HG02885 (cell line): ENCODE measurements around the gene ARFRP1.

Source experiments
- ATAC-seq: cut with Tn5 transposase; IDR thresholded peaks from one replicate; pipeline ENCODE4 v1.9.1; 2021; ENCODE audit warnings: mild to moderate bottlenecking; ENCODE audit not compliant: unreplicated experiment, poor library complexity

ARFRP1 gene

GRCh38 chr20:63703471-63703975 lies 4.3 kb downstream of the ARFRP1 start:
- no peak for ATAC-seq

GRCh38 chr20:63702751-63703470 lies 4.9 kb downstream of the ARFRP1 start:
- no peak for ATAC-seq

DNA sequence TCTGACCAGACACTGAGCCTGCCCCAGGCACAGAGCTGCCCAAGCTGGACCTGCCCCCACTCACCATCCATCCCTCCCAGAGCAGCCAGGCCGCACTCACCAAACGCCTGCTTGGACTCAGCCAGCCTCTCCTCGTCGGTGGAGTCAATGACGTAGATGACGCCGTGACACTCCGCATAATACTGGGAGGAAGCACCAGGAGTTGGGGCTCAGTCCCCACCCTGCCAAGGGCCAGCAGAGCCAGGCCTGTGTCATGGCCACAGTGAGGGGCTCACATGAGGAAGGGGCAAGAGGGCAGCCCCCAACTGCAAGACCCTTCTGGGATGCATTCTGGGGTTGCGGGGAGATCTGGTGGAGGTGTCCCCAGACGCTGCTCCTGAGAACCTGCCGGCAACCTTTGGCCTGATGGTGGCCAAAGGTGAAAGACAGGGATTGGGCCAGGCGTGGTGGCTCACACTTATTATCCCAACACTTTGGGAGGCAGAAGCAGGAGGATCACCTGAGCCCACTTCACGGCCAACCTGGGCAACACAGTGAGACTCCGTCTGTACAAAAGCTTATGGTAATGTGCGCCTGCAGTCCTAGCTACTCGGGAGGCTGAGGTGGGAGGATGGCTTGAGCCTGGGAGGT lies 5.6 kb downstream of the ARFRP1 start:
- ATAC-seq, result no peak

GRCh38 chr20:63701329-63702035 lies 6.3 kb downstream of the ARFRP1 start:
- ATAC-seq, result no peak

DNA sequence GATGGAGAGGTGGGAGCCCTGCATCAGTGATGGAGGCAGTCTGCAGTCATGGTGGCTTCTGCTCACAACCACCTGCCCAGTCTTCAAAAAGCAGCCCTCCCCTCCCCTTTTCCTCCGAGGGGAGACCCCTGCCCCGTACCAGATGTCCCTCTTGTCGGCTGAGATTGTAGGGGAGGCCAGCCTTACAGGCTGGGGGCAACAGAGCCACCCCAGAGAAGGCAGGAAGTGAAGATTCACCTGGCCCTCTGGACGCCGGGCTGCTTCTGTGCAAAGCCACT lies 6.8 kb downstream of the ARFRP1 start:
- ATAC-seq, result no peak

GRCh38 chr20:63700199-63701050 lies 7.4 kb downstream of the ARFRP1 start:
- ATAC-seq, result no peak

DNA sequence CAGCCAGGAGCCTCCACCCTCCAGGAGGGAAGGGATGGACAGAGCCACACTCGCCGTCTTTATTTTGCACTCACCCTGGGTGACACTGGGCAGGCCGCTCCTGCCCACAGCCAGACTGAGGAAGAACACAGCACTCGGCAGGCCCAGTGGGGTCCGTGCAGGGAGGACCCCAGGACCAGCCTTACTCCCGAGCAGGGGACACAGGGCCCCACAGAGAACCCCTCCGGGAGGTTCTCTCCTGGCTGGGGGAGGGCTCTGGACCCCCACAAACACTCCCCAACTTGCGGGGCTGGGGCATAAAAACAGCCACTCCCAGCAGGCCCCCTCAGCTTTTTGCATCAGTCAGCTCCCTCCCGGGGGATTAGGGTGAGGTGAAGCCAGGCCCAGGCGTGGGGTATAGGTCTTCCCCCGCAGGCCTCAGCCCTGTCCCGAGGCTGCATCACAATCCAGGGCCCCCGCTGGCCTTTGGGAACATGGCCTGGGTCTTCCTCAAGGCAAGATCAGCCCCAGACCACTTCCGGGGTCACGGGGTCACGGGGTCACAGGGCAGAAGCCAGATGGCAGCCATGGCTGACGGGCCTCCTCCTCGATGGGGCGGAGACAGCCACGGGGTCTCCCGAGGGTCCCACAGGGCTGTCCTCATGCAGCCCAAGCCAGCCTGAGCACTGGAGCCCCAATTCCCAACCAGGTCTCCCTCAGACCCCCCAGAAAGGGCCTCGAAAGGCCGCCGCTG lies 8.1 kb downstream of the ARFRP1 start:
- no peak for ATAC-seq

DNA sequence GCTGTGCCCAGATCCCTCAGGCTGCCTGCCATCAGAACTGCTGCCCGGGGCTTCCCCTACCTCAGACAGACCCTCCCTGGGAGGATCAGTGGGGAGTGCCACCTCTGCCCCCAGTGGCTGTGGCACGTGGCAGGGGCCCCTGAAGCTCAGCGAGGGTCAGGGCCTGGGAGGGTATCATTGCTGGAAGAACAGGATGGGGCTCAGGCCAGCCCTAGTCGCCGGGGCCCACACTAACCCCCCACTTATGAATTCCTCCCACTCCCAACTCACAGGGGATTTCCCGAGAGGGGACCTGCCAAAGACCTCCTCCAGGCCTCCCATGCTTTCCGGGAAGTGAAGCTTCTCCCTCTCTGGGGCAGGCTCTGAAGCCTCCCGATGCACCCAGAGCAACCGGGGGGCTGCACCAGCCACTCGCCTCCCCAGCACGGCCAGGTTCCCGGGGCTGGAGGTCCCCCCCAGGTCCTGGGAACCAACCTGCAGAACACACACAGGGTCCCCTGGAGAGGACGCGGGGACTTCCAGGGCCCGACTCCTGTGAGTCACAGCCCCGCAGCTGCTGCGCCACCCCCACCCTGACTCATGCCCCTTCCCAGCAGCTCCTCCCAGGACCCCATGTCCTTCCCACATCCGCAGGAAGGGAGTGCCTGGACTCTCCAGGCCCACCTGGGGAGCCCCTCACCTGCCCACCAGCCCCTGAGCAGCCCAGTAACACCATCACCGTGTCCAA lies 8.9 kb downstream of the ARFRP1 start:
- ATAC-seq, result no peak

GRCh38 chr20:63697868-63698545 lies 9.8 kb downstream of the ARFRP1 start:
- no peak for ATAC-seq

DNA sequence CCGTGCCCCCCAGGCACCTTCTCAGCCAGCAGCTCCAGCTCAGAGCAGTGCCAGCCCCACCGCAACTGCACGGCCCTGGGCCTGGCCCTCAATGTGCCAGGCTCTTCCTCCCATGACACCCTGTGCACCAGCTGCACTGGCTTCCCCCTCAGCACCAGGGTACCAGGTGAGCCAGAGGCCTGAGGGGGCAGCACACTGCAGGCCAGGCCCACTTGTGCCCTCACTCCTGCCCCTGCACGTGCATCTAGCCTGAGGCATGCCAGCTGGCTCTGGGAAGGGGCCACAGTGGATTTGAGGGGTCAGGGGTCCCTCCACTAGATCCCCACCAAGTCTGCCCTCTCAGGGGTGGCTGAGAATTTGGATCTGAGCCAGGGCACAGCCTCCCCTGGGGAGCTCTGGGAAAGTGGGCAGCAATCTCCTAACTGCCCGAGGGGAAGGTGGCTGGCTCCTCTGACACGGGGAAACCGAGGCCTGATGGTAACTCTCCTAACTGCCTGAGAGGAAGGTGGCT lies 10.4 kb downstream of the ARFRP1 start:
- ATAC-seq, result no peak

DNA sequence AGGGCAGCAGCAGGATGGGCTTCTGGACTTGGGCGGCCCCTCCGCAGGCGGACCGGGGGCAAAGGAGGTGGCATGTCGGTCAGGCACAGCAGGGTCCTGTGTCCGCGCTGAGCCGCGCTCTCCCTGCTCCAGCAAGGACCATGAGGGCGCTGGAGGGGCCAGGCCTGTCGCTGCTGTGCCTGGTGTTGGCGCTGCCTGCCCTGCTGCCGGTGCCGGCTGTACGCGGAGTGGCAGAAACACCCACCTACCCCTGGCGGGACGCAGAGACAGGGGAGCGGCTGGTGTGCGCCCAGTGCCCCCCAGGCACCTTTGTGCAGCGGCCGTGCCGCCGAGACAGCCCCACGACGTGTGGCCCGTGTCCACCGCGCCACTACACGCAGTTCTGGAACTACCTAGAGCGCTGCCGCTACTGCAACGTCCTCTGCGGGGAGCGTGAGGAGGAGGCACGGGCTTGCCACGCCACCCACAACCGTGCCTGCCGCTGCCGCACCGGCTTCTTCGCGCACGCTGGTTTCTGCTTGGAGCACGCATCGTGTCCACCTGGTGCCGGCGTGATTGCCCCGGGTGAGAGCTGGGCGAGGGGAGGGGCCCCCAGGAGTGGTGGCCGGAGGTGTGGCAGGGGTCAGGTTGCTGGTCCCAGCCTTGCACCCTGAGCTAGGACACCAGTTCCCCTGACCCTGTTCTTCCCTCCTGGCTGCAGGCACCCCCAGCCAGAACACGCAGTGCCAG lies 11.0 kb downstream of the ARFRP1 start, which contains the start of gene TNFRSF6B:
Gene TNFRSF6B, plus strand, starts transcription at position 25 of the 729 bp plus-strand sequence. Its CDS starts 116 bp downstream, at position 141.
- no peak for ATAC-seq

GRCh38 chr20:63696306-63696627 lies 11.5 kb downstream of the ARFRP1 start:
- no peak for ATAC-seq

DNA sequence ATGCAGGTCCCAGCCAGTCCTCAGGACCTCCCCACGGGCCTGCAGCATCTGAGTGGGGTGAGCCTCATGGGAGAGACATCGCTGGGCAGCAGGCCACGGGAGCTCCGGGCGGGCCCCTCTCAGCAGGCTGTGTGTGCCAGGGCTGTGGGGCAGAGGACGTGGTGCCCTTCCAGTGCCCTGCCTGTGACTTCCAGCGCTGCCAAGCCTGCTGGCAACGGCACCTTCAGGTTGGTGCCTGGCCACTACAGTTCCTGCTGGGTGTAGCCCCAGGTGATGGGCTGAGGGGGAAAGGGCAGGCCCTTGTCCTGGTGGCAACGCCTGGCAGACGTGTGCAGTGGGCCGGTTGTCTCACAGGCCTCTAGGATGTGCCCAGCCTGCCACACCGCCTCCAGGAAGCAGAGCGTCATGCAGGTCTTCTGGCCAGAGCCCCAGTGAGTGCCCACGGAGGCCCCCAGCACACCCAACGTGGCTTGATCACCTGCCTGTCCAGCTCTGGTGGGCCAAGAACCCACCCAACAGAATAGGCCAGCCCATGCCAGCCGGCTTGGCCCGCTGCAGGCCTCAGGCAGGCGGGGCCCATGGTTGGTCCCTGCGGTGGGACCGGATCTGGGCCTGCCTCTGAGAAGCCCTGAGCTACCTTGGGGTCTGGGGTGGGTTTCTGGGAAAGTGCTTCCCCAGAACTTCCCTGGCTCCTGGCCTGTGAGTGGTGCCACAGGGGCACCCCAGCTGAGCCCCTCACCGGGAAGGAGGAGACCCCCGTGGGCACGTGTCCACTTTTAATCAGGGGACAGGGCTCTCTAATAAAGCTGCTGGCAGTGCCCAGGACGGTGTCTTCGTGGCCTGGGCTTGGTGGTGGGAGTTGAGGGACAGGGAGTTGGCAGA lies 12.1 kb downstream of the ARFRP1 start:
- ATAC-seq, result no peak

DNA sequence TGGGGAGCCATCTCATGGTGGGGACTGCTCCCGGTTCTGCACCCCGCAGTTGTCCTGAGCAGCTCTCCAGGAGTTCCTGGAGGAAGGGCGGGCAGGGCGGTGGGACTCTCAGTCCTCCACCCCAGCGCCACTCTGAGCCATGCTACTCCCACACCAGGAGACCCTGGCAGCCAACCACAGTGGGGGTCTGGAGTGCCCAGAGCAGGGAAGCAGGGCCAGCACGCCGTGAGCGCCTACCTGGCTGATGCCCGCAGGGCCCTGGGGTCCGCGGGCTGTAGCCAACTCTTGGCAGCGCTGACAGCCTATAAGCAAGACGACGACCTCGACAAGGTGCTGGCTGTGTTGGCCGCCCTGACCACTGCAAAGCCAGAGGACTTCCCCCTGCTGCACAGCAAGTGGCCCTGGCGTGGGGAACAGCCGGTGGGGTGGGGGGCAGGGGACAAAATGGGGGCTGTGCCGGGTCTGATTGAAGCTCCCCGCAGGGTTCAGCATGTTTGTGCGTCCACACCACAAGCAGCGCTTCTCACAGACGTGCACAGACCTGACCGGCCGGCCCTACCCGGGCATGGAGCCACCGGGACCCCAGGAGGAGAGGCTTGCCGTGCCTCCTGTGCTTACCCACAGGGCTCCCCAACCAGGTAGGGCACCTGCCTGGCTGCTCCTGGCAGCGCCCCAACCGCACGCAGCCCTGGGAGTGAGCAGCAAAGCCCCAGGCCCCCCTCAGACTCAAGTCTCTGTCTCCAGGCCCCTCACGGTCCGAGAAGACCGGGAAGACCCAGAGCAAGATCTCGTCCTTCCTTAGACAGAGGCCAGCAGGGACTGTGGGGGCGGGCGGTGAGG lies 13.0 kb downstream of the ARFRP1 start:
- no peak for ATAC-seq

GRCh38 chr20:63693733-63694583 lies 13.8 kb downstream of the ARFRP1 start:
- ATAC-seq, result no peak
